Adrenal gland (tissue), 5 donors: ENCODE measurements around the gene SHMT2.

Source experiments
- POLR2A ChIP-seq, 2 donors: fragments of 450-650 bp; IDR thresholded peaks; one replicate each; pipeline ENCODE4 v1.6.1; 2017; ENCODE audit warnings: antibody characterized with exemption in 2 of 2, mild to moderate bottlenecking in 2 of 2, moderate library complexity in 1 of 2
- TF ChIP-seq, protein P1 (sequence below), 6 experiments: fragments of 450-650 bp in 4 of 6; fragments of 200-600 bp in 2 of 6; sonication (generic) in 1 of 6; IDR thresholded peaks; 1 replicate in 5 of 6; 2 replicates in 1 of 6; pipeline versions ENCODE4 v1.5.1 to v1.8.0; 2016 to 2021; ENCODE audit warnings: antibody characterized with exemption in 6 of 6, mild to moderate bottlenecking in 2 of 6, moderate library complexity in 1 of 6
- donor health status: DM: no; HTN: no; CAD: no.

DNA sequence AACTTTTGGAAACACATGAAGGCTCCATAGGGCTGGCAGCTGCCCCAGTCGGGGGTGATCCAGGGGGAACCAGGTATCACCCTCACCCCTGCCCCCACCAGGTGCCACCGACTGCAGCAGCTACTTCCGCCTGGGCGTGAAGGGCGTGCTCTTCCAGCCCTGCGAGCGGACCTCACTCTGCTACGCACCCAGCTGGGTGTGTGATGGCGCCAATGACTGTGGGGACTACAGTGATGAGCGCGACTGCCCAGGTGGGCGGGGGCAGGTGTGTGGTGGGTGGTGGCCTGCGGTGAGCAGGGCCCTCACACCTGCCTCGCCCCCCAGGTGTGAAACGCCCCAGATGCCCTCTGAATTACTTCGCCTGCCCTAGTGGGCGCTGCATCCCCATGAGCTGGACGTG, 35.3 kb upstream of the SHMT2 start:
- TF ChIP-seq, protein P1, sequence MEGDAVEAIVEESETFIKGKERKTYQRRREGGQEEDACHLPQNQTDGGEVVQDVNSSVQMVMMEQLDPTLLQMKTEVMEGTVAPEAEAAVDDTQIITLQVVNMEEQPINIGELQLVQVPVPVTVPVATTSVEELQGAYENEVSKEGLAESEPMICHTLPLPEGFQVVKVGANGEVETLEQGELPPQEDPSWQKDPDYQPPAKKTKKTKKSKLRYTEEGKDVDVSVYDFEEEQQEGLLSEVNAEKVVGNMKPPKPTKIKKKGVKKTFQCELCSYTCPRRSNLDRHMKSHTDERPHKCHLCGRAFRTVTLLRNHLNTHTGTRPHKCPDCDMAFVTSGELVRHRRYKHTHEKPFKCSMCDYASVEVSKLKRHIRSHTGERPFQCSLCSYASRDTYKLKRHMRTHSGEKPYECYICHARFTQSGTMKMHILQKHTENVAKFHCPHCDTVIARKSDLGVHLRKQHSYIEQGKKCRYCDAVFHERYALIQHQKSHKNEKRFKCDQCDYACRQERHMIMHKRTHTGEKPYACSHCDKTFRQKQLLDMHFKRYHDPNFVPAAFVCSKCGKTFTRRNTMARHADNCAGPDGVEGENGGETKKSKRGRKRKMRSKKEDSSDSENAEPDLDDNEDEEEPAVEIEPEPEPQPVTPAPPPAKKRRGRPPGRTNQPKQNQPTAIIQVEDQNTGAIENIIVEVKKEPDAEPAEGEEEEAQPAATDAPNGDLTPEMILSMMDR (IDR thresholded peaks at IDR 0.05): no peak
- TF ChIP-seq POLR2A (IDR thresholded peaks at IDR 0.05): no peak
